Panc1 (cell line): Measurements from ENCODE around the gene GIMAP6. TPM values are rescaled to one million over a fixed set of nuclear protein-coding genes. Genes with fewer than 3 reads are reported as not detected.
"Not testable (repeated sequence)": the region's sequence is repeated elsewhere in the genome, so short reads cannot be mapped to it uniquely, and the experiment has no call there.

Experiments
- ATAC-seq: fragments of 200-7000 bp; cut with Tn5 transposase; 2 replicates; pipeline ENCODE4 v1.9.1; 2020; ENCODE audit warnings: mild to moderate bottlenecking, moderate library complexity
- BruUV-seq: library from RNA; stranded (reverse); fragments of 400-500 nt; replicated peaks from 2 replicates; lab custom pipeline; 2021; lab: Mats Ljungman, UMichigan
- CTCF ChIA-PET: fragments of 300-600 bp; sonication (Branson Sonifier 250); formaldehyde crosslinking; loops from one replicate; lab custom pipeline; 2022; ENCODE audit warnings: antibody characterized with exemption; lab: Charles Lee
- POLR2A ChIA-PET: fragments of 300-600 bp; sonication (Branson Sonifier 250); formaldehyde crosslinking; loops from one replicate; lab custom pipeline; 2022; ENCODE audit warnings: antibody characterized with exemption; lab: Charles Lee
- DNase-seq: peaks from one replicate; pipeline ENCODE4 v3.0.0-alpha.2; 2010; ENCODE audit warnings: low read depth, low spot score
- H3K27ac ChIP-seq: 2 replicates; pipeline ENCODE4 v1.5.1; 2011; ENCODE audit warnings: mild to moderate bottlenecking, low read length, inconsistent platforms
- H3K27me3 ChIP-seq: fragments of 200-500 bp; sonication (Bioruptor generic); 2 replicates; pipeline ENCODE4 v1.6.0; 2014; ENCODE audit warnings: low read length, inconsistent platforms; ENCODE audit not compliant: control insufficient read depth, insufficient read depth
- H3K36me3 ChIP-seq: fragments of 200-500 bp; sonication (Bioruptor generic); 2 replicates; pipeline ENCODE4 v1.5.1; 2014; ENCODE audit warnings: inconsistent platforms, mild to moderate bottlenecking, low read length, moderate library complexity; ENCODE audit not compliant: control insufficient read depth, insufficient read depth
- H3K4me1 ChIP-seq: 2 replicates; pipeline ENCODE4 v1.5.1; 2011; ENCODE audit warnings: inconsistent platforms, mild to moderate bottlenecking, low read length, moderate library complexity; ENCODE audit not compliant: control insufficient read depth, insufficient read depth
- H3K4me3 ChIP-seq, 2 experiments: 2 replicates each; pipeline ENCODE4 v1.5.1; 2011 to 2012; ENCODE audit warnings: low read depth in 2 of 2, low read length in 2 of 2, mild to moderate bottlenecking in 2 of 2, inconsistent platforms in 1 of 2, moderate library complexity in 1 of 2
- H3K9me3 ChIP-seq: fragments of 200-500 bp; sonication (Bioruptor generic); 2 replicates; pipeline ENCODE4 v1.5.1; 2014; ENCODE audit warnings: low read depth, mild to moderate bottlenecking, inconsistent platforms, low read length, moderate library complexity; ENCODE audit not compliant: control insufficient read depth, insufficient read depth
- CTCF ChIP-seq: fragments of 450-650 bp; IDR thresholded peaks from 2 replicates; pipeline ENCODE4 v1.5.1; 2017; ENCODE audit warnings: mild to moderate bottlenecking
- POLR2AphosphoS5 ChIP-seq: IDR thresholded peaks from 2 replicates; pipeline ENCODE4 v1.6.1; 2012; ENCODE audit warnings: mild to moderate bottlenecking, low read depth, low read length, moderate library complexity
- SIN3A ChIP-seq: IDR thresholded peaks from 2 replicates; pipeline ENCODE4 v1.6.1; 2012; ENCODE audit warnings: low read depth, mild to moderate bottlenecking, low read length, moderate library complexity, borderline replicate concordance; ENCODE audit not compliant: insufficient read depth
- TCF7L2 ChIP-seq: IDR thresholded peaks from 2 replicates; pipeline ENCODE4 v1.6.1; 2011; ENCODE audit warnings: mild to moderate bottlenecking, low read depth, low read length, inconsistent platforms
- in situ Hi-C: cut with HindIII; loops from 2 replicates; pipeline ENCODE4 v1.10.0; 2016; ENCODE audit warnings: low sequenced_read_pairs, low pct_unique_long_range_greater_than_20kb
- intact Hi-C: fragments of 100-400 bp; cut with micrococcal nuclease; formaldehyde crosslinking; loops from one replicate; pipeline ENCODE4 v1.10.0; 2022; ENCODE audit not compliant: unreplicated experiment
- total RNA-seq: library from RNA; stranded (reverse); gene quantifications from one replicate; pipeline ENCODE4 v1.2.1, GENCODE V29; 2021; ENCODE audit not compliant: unreplicated experiment
- TF ChIP-seq, protein P1 (sequence below), 2 experiments: IDR thresholded peaks; 2 replicates each; pipeline ENCODE4 v1.6.1; 2011 to 2012; ENCODE audit warnings: low read depth in 2 of 2, control low read depth in 1 of 2, low read length in 1 of 2, mild to moderate bottlenecking in 1 of 2, moderate library complexity in 1 of 2; ENCODE audit not compliant: insufficient read depth in 1 of 2

GIMAP6 gene
- total RNA-seq, 1 experiment from 2014 or later: 0.23 TPM

- H3K4me3 ChIP-seq: no peak overlapping the region
- POLR2A ChIA-PET: no interaction called here
- TF ChIP-seq POLR2AphosphoS5 (no peak), CTCF (no peak), TCF7L2 (no peak), SIN3A (no peak)
- TF ChIP-seq, protein P1, sequence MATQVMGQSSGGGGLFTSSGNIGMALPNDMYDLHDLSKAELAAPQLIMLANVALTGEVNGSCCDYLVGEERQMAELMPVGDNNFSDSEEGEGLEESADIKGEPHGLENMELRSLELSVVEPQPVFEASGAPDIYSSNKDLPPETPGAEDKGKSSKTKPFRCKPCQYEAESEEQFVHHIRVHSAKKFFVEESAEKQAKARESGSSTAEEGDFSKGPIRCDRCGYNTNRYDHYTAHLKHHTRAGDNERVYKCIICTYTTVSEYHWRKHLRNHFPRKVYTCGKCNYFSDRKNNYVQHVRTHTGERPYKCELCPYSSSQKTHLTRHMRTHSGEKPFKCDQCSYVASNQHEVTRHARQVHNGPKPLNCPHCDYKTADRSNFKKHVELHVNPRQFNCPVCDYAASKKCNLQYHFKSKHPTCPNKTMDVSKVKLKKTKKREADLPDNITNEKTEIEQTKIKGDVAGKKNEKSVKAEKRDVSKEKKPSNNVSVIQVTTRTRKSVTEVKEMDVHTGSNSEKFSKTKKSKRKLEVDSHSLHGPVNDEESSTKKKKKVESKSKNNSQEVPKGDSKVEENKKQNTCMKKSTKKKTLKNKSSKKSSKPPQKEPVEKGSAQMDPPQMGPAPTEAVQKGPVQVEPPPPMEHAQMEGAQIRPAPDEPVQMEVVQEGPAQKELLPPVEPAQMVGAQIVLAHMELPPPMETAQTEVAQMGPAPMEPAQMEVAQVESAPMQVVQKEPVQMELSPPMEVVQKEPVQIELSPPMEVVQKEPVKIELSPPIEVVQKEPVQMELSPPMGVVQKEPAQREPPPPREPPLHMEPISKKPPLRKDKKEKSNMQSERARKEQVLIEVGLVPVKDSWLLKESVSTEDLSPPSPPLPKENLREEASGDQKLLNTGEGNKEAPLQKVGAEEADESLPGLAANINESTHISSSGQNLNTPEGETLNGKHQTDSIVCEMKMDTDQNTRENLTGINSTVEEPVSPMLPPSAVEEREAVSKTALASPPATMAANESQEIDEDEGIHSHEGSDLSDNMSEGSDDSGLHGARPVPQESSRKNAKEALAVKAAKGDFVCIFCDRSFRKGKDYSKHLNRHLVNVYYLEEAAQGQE (IDR thresholded peaks at IDR 0.05; ENCODE audit: insufficient read depth in 1 of 2, low read depth in 2 of 2, low read length in 1 of 2): no peak
- ATAC-seq: no peak
- CTCF ChIA-PET: no interaction called here
- BruUV-seq: no TSS peak
- no peaks in the 10 kb centered on the region for H3K9me3 ChIP-seq
- intact Hi-C loops: no loop called here
- in situ Hi-C loops: no loop called here
- H3K36me3 ChIP-seq: no peaks in the 10 kb centered on the region
- no peak overlapping the region for H3K27ac ChIP-seq
- no peaks in the 10 kb centered on the region for H3K27me3 ChIP-seq
- DNase-seq: no peak
- H3K4me1 ChIP-seq: no peaks in the 10 kb centered on the region
These were observed 43.5 kb upstream of the GIMAP6 start for GRCh38 chr7:150675714-150676113.

DNA sequence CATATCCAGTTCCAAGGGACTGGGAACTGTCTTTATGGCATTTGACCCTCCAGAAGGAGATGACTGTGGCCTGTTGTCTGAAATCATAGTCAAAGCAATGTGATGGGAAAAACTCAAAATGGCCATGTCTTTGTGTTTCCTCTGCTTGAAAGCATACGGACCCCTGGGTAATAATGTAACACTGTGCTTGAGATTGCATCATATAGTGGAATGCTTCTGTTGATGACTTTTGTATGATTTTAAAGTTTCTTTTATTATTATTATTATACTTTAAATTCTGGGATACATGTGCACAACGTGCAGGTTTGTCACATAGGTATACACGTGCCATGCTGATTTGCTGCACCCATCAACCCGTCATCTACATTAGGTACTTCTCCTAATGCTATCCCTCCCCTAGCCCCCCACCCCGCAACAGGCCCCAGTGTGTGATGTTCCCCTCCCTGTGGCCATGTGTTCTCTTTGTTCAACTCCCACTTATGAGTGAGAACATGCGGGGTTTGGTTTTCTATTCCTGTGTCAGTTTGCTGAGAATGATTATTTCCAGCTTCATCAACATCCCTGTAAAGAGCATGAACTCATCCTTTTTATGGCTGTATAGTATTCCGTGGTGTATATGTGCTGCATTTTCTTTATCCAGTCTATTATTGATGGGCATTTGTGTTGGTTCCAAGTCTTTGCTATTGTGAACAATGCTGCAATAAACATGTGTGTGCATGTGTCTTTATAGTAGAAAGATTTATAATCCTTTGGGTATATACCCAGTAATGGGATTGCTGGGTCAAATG, 39.8 kb upstream of the GIMAP6 start:
- H3K9me3 ChIP-seq, DNase-seq, CTCF ChIA-PET, H3K27me3 ChIP-seq, BruUV-seq, POLR2A ChIA-PET, in situ Hi-C loops, H3K4me3 ChIP-seq, ATAC-seq, intact Hi-C loops, H3K4me1 ChIP-seq, H3K27ac ChIP-seq, H3K36me3 ChIP-seq: not testable (repeated sequence)

DNA sequence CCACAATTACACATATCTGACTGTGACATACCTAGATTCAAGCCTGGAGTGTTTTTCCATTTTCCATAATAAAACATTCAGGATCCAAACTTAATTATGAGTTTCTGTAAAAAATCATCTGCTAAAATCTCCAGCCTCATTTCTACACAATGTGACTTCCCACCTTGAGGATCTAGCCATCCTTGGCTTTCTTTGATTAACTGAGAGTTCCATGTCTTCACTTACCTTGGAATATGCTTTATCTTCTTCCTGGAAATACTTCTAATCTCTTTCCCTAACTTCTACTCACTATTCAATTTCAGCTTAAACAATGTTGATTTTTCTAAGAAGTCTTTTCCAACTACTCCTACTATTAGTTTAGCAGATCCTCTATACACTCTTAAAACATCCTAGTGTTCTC, 36.8 kb upstream of the GIMAP6 start:
- BruUV-seq: no TSS peak
- Histone ChIP-seq H3K4me1 (no peaks in the 10 kb centered on the region), H3K9me3 (no peaks in the 10 kb centered on the region), H3K27me3 (no peaks in the 10 kb centered on the region; the same call in 1 of the 2 replicates), H3K36me3 (no peaks in the 10 kb centered on the region), H3K27ac (no peak overlapping the region), H3K4me3 (no peak overlapping the region)
- POLR2A ChIA-PET: no interaction called here
- intact Hi-C loops (no loop called here), in situ Hi-C loops (no loop called here)
- TF ChIP-seq SIN3A: no peak
- no peak for TF ChIP-seq CTCF
- TF ChIP-seq, protein P1 (IDR thresholded peaks at IDR 0.05; ENCODE audit: insufficient read depth in 1 of 2, low read depth in 2 of 2, low read length in 1 of 2): no peak
- TF ChIP-seq TCF7L2: no peak
- TF ChIP-seq POLR2AphosphoS5: no peak
- ATAC-seq (no peak), DNase-seq (no peak)
- CTCF ChIA-PET: no interaction called here
